ENCODE measurements around the gene PTF1A.

GRCh38 chr10:23202779-23203178 lies 10.7 kb downstream of the PTF1A start:
- TF ChIP-seq CTCF (IDR thresholded peaks at IDR 0.05) (no peak), POLR2AphosphoS5 (IDR thresholded peaks at IDR 0.05) (no peak), EP300 (IDR thresholded peaks at IDR 0.05) (no peak), POLR2A (IDR thresholded peaks at IDR 0.05) (no peak)
